Muscle layer of colon (tissue), 2 donors: ENCODE results near the gene PPME1.
"Not testable (repeated sequence)": the region's sequence is repeated elsewhere in the genome, so short reads cannot be mapped to it uniquely, and the experiment has no call there.

Experiments used
- H3K27ac ChIP-seq: one replicate; pipeline ENCODE4 v1.7.0; 2013; ENCODE audit warnings: low read depth, mild to moderate bottlenecking, low read length, moderate library complexity
- H3K27me3 ChIP-seq, 2 donors: one replicate each; pipeline ENCODE4 v1.7.0; 2013; ENCODE audit warnings: low read length in 2 of 2, mild to moderate bottlenecking in 2 of 2; ENCODE audit not compliant: insufficient read depth in 2 of 2, control insufficient read depth in 1 of 2
- H3K36me3 ChIP-seq: one replicate; pipeline ENCODE4 v1.7.0; 2013; ENCODE audit warnings: mild to moderate bottlenecking, low read length; ENCODE audit not compliant: insufficient read depth
- H3K4me1 ChIP-seq: one replicate; pipeline ENCODE4 v1.7.0; 2013; ENCODE audit warnings: mild to moderate bottlenecking, low read length; ENCODE audit not compliant: insufficient read depth
- H3K4me3 ChIP-seq, 2 donors: one replicate each; pipeline ENCODE4 v1.7.0; 2013; ENCODE audit warnings: low read length in 2 of 2, low read depth in 1 of 2, mild to moderate bottlenecking in 1 of 2, moderate library complexity in 1 of 2
- H3K9ac ChIP-seq: one replicate; pipeline ENCODE4 v1.7.0; 2013; ENCODE audit warnings: low read length
- H3K9me3 ChIP-seq: one replicate; pipeline ENCODE4 v1.7.0; 2013; ENCODE audit warnings: mild to moderate bottlenecking, low read length
- donor health status: abdominal sarcoma.
- donor health status: Adenocarcinoma of cecum.

Gene PPME1

GRCh38 chr11:74139151-74139918 is 31.8 kb upstream of the PPME1 start:
- Histone ChIP-seq H3K27me3 (no peaks in the 10 kb centered on the region), H3K9ac (no peak overlapping the region), H3K36me3 (peaks cover 5% of the 10 kb centered on the region), H3K4me3 (no peak overlapping the region), H3K27ac (no peak overlapping the region), H3K4me1 (peaks cover 25% of the 10 kb centered on the region), H3K9me3 (no peaks in the 10 kb centered on the region)

DNA sequence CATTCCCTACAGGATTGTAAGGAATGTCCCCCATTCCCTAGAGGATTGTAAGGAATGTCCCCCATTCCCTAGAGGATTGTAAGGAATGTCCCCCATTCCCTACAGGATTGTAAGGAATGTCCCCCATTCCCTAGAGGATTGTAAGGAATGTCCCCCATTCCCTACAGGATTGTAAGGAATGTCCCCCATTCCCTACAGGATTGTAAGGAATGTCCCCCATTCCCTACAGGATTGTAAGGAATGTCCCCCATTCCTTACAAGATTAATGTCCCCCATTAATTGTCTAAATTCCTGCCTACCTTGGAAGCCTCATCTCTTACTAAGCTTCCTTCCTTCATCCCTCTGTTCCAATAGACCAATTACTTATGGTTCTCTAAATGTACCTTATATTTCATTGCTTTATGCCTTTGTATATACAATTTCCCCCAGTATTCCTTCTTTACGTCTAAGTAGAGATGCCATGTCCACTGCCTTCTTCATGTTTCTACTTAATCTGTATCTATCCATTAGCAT is 31.1 kb upstream of the PPME1 start:
- not testable (repeated sequence) for H3K9me3 ChIP-seq, H3K27ac ChIP-seq, H3K4me3 ChIP-seq, H3K27me3 ChIP-seq, H3K36me3 ChIP-seq, H3K9ac ChIP-seq
- peaks cover 25% of the 10 kb centered on the region for H3K4me1 ChIP-seq

GRCh38 chr11:74141241-74141695 is 29.8 kb upstream of the PPME1 start:
- Histone ChIP-seq H3K27ac (no peak overlapping the region), H3K4me1 (peaks cover 25% of the 10 kb centered on the region), H3K9ac (no peak overlapping the region), H3K27me3 (no peaks in the 10 kb centered on the region), H3K36me3 (peaks cover 2% of the 10 kb centered on the region), H3K4me3 (no peak overlapping the region), H3K9me3 (no peaks in the 10 kb centered on the region)

- Histone ChIP-seq H3K4me1 (peaks cover 25% of the 10 kb centered on the region), H3K9ac (no peak overlapping the region), H3K4me3 (no peak overlapping the region), H3K9me3 (no peaks in the 10 kb centered on the region), H3K27me3 (no peaks in the 10 kb centered on the region), H3K36me3 (no peaks in the 10 kb centered on the region), H3K27ac (no peak overlapping the region)
Observed at GRCh38 chr11:74141908-74142307, 29.2 kb upstream of the PPME1 start.

- no peak overlapping the region for H3K4me3 ChIP-seq
- peaks cover 25% of the 10 kb centered on the region for H3K4me1 ChIP-seq
- no peaks in the 10 kb centered on the region for H3K9me3 ChIP-seq
- no peak overlapping the region for H3K27ac ChIP-seq
- H3K9ac ChIP-seq: no peak overlapping the region
- H3K36me3 ChIP-seq: no peaks in the 10 kb centered on the region
- no peaks in the 10 kb centered on the region for H3K27me3 ChIP-seq
Observed at GRCh38 chr11:74142624-74143023, 28.5 kb upstream of the PPME1 start.

- no peak overlapping the region for H3K4me3 ChIP-seq
- H3K9me3 ChIP-seq: no peaks in the 10 kb centered on the region
- H3K9ac ChIP-seq: no peak overlapping the region
- no peaks in the 10 kb centered on the region for H3K27me3 ChIP-seq
- H3K4me1 ChIP-seq: peaks cover 8% of the 10 kb centered on the region
- H3K36me3 ChIP-seq: no peaks in the 10 kb centered on the region
- no peak overlapping the region for H3K27ac ChIP-seq
Observed at GRCh38 chr11:74144592-74144991, 26.5 kb upstream of the PPME1 start.

DNA sequence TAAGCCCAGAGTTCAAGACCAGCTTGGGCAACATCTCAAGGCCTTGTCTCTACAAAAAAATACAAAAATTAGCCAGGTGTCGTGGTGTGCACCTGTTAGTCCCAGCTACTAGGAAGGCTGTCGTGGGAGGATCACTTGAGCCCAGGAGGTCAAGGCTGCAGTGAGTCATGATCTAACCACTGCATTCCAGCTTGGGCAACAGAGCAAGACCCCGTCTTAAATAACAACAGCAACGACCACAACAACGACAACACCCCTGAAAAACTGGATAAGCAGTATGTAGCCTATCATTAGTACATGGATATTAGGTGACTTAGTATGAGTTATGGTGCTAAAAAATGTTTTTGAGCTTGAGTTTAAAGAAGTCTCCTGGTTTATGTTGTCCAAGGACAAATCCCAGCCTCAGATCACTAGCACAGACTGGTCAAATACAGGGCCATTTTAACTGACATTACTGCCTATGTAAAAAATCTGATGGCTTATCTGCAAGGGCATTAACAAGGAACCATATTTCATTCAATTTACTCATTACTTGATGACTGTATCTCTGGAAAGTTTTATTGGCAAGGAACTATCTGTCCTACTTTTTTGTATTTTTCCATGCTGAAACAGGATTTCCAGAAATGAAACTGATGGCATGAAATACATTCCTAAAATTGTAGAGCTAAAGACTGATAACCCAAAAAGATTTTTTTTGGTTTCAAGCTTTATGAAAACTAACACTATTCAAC is 23.7 kb upstream of the PPME1 start:
- no peak overlapping the region for H3K9ac ChIP-seq
- H3K4me1 ChIP-seq: no peaks in the 10 kb centered on the region
- H3K27me3 ChIP-seq: no peaks in the 10 kb centered on the region
- no peak overlapping the region for H3K27ac ChIP-seq
- no peak overlapping the region for H3K4me3 ChIP-seq
- H3K9me3 ChIP-seq: no peaks in the 10 kb centered on the region
- H3K36me3 ChIP-seq: no peaks in the 10 kb centered on the region

- Histone ChIP-seq H3K27ac (no peak overlapping the region), H3K27me3 (no peaks in the 10 kb centered on the region), H3K4me3 (no peak overlapping the region), H3K9ac (no peak overlapping the region), H3K36me3 (no peaks in the 10 kb centered on the region), H3K4me1 (no peaks in the 10 kb centered on the region), H3K9me3 (no peaks in the 10 kb centered on the region)
Observed at GRCh38 chr11:74153224-74153623, 17.9 kb upstream of the PPME1 start.

DNA sequence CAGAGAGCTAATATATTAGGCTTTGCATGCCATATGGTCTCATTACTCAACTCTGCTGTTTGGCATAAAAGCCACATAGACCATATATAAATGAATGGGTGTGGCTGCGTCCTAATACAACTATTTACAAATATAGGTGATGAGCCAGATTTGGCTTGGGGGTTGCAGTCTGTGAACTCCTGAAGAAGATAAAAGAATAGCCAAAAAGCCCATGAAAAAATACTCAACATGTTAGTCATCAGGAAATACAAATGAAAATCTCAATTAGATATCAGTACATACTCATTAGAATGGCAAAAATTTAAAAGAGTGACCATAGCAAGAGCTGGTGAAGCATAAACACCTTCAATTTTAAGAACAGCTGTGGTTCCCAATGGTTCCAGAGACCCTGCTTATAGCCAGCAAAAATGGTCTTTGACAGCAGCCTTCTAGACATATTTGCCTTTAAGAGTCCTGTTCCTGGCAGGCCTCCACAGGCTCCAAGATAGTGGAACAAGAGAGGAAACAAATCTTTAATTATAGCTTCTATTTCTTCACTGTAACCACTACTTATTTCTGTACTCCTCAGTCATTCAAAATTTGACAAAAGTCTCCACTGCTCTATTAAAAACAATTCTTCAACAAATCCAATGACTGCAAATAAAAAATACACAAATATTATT is 16.3 kb upstream of the PPME1 start:
- Histone ChIP-seq H3K4me1 (no peaks in the 10 kb centered on the region), H3K9me3 (no peaks in the 10 kb centered on the region), H3K4me3 (no peak overlapping the region), H3K36me3 (no peaks in the 10 kb centered on the region), H3K27me3 (no peaks in the 10 kb centered on the region), H3K27ac (no peak overlapping the region), H3K9ac (no peak overlapping the region)

GRCh38 chr11:74157169-74157568 is 13.9 kb upstream of the PPME1 start:
- Histone ChIP-seq H3K9me3 (no peaks in the 10 kb centered on the region), H3K36me3 (no peaks in the 10 kb centered on the region), H3K4me3 (no peak overlapping the region), H3K27me3 (no peaks in the 10 kb centered on the region), H3K4me1 (no peaks in the 10 kb centered on the region), H3K9ac (no peak overlapping the region), H3K27ac (no peak overlapping the region)

DNA sequence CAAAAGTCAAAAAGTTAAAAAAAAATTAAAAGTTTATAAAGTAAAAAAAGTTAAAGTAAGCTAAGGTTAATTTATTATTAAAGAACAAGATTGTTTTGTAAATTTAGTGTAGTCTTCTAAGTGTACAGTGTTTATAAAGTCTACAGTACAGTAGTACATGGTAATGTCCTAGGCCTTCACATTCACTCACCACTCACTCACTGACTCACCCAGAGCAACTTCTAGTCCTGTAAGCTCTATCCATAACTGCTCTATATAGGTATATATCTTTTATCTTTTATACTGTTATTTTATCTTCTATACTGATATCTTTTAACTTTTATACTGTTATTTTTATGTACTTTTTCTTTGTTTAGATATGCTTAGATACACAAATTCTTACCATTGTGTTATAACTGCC is 11.4 kb upstream of the PPME1 start:
- no peak overlapping the region for H3K9ac ChIP-seq

More for the DNA sequence above, 11.4 kb upstream of the PPME1 start:
- Histone ChIP-seq H3K9me3 (no peaks in the 10 kb centered on the region), H3K36me3 (no peaks in the 10 kb centered on the region), H3K27me3 (no peaks in the 10 kb centered on the region), H3K4me1 (no peaks in the 10 kb centered on the region), H3K27ac (no peak overlapping the region), H3K4me3 (no peak overlapping the region)
